Keratinocyte (primary cell): ENCODE measurements around the gene DPH2. TPM values are rescaled to one million over a fixed set of nuclear protein-coding genes. Genes with fewer than 3 reads are reported as not detected.

Experiments
- DNase-seq: peaks from one replicate; pipeline ENCODE4 v3.0.0-alpha.2; 2011; ENCODE audit warnings: low read depth, missing footprints, low spot score
- FAIRE-seq: peaks from 2 replicates; lab custom pipeline; 2011; peaks lifted over from hg19 to GRCh38; lab: Jason Lieb, UNC
- H2AFZ ChIP-seq: 2 replicates; pipeline ENCODE4 v1.6.0; 2012; ENCODE audit warnings: low read length, control low read depth, inconsistent platforms; ENCODE audit not compliant: control insufficient read depth
- H3K27ac ChIP-seq: 2 replicates; pipeline ENCODE4 v1.5.1; 2011; ENCODE audit warnings: low read length; ENCODE audit not compliant: control insufficient read depth, insufficient read depth
- H3K27me3 ChIP-seq: 3 replicates; pipeline ENCODE4 v1.6.0; 2011; ENCODE audit warnings: low read length; ENCODE audit not compliant: control insufficient read depth, insufficient read depth; ENCODE audit errors: extremely low read depth
- H3K36me3 ChIP-seq, 2 experiments: 2 replicates in 1 of 2; 3 replicates in 1 of 2; pipeline ENCODE4 v1.5.1; 2011; ENCODE audit warnings: low read length in 2 of 2, mild to moderate bottlenecking in 1 of 2; ENCODE audit not compliant: control insufficient read depth in 2 of 2, insufficient read depth in 2 of 2; ENCODE audit errors: extremely low read depth in 1 of 2
- H3K4me1 ChIP-seq: 3 replicates; pipeline ENCODE4 v1.5.1; 2011; ENCODE audit warnings: low read length; ENCODE audit not compliant: control insufficient read depth, insufficient read depth; ENCODE audit errors: extremely low read depth
- H3K4me2 ChIP-seq: 3 replicates; pipeline ENCODE4 v1.6.0; 2011; ENCODE audit warnings: low read depth, low read length; ENCODE audit not compliant: control insufficient read depth, insufficient read depth; ENCODE audit errors: extremely low read depth
- H3K4me3 ChIP-seq, 3 experiments: fragments of 200-600 bp in 1 of 3; sonication (generic) in 1 of 3; 2 replicates in 2 of 3; 3 replicates in 1 of 3; pipeline ENCODE4 v1.5.1; 2011 to 2016; ENCODE audit warnings: low read length in 3 of 3, mild to moderate bottlenecking in 3 of 3, control low read depth in 2 of 3, inconsistent platforms in 1 of 3, low read depth in 1 of 3, mixed read lengths in 1 of 3, mixed run types in 1 of 3, moderate library complexity in 1 of 3; ENCODE audit not compliant: control insufficient read depth in 2 of 3, insufficient read depth in 2 of 3; ENCODE audit errors: extremely low read depth in 1 of 3
- H3K79me2 ChIP-seq: 2 replicates; pipeline ENCODE4 v1.6.0; 2012; ENCODE audit warnings: low read length; ENCODE audit not compliant: control insufficient read depth, insufficient read depth
- H3K9ac ChIP-seq: 3 replicates; pipeline ENCODE4 v1.6.0; 2011; ENCODE audit warnings: low read length; ENCODE audit not compliant: control insufficient read depth, insufficient read depth; ENCODE audit errors: extremely low read depth
- H3K9me1 ChIP-seq: 3 replicates; pipeline ENCODE4 v1.6.0; 2011; ENCODE audit warnings: low read length; ENCODE audit not compliant: control insufficient read depth, insufficient read depth; ENCODE audit errors: extremely low read depth
- H3K9me3 ChIP-seq: 2 replicates; pipeline ENCODE4 v1.5.1; 2012; ENCODE audit warnings: low read depth, low read length; ENCODE audit not compliant: control insufficient read depth
- H4K20me1 ChIP-seq: 3 replicates; pipeline ENCODE4 v1.6.0; 2011; ENCODE audit warnings: low read length; ENCODE audit not compliant: control insufficient read depth, insufficient read depth; ENCODE audit errors: extremely low read depth
- CTCF ChIP-seq, 3 experiments: IDR thresholded peaks in 1 of 3; conservative IDR thresholded peaks in 1 of 3; optimal IDR thresholded peaks in 1 of 3; 2 replicates in 2 of 3; 3 replicates in 1 of 3; pipeline versions ENCODE3 to v1.5.1; 2011; ENCODE audit warnings: low read length in 3 of 3, mild to moderate bottlenecking in 3 of 3, moderate library complexity in 2 of 3, control low read depth in 1 of 3, inconsistent platforms in 1 of 3; ENCODE audit not compliant: insufficient read depth in 2 of 3; ENCODE audit errors: extremely low read depth in 1 of 3
- EZH2 ChIP-seq: IDR thresholded peaks from one replicate; pipeline ENCODE4 v1.6.1; 2012; ENCODE audit warnings: inconsistent platforms, mild to moderate bottlenecking, low read length, moderate library complexity
- dilution Hi-C: fragments of 300-500 bp; cut with MboI; formaldehyde crosslinking; loops from one replicate; pipeline ENCODE4 v1.7.0; 2020; ENCODE audit warnings: low sequenced_read_pairs; ENCODE audit not compliant: extremely low pct_ligation_motif_present
- polyA plus RNA-seq, 5 experiments: library from polyadenylated mRNA; depleted of rRNA in 3 of 5; stranded (reverse) in 3 of 5; stranded (forward) in 1 of 5; unstranded in 1 of 5; fragments of >200 nt; gene quantifications; 1 replicate in 1 of 5; 2 replicates in 3 of 5; 3 replicates in 1 of 5; pipeline versions ENCODE4 v1.2.1 to v1.2.3, GENCODE V29; 2011 to 2012; ENCODE audit warnings: missing spikeins in 2 of 5, low read depth in 1 of 5, low replicate concordance in 1 of 5

DPH2 gene
- polyA plus RNA-seq, 1 donor (not counting 4 experiments of a cell fraction or from before 2014, with no cell fraction given), result 30.3 TPM

- FAIRE-seq (no peak), DNase-seq (no peak)
- no peaks in the 10 kb centered on the region for H3K27me3 ChIP-seq
- H3K4me2 ChIP-seq, result peak overlapping the region; percentile 95
- H2AFZ ChIP-seq, result no peak overlapping the region
- H3K9ac ChIP-seq, result peak overlapping the region; percentile 87
- no peak for TF ChIP-seq EZH2
- TF ChIP-seq CTCF (optimal IDR thresholded peaks at IDR 0.05 in 1 of 3, IDR thresholded peaks at IDR 0.05 in 1 of 3, conservative IDR thresholded peaks at IDR 0.05 in 1 of 3; ENCODE audit: extremely low read depth in 1 of 3, insufficient read depth in 2 of 3, low read length in 3 of 3), result peak in 1 of 3 experiments; percentile 16
- dilution Hi-C loops, result no loop called here
- peaks cover under 1% of the 10 kb centered on the region for H3K9me1 ChIP-seq
- H3K4me1 ChIP-seq, result peaks cover 43% of the 10 kb centered on the region
- H3K4me3 ChIP-seq, result peak overlapping the region; percentile 90 to 99 (median 93)
- H3K79me2 ChIP-seq, result peaks cover 43% of the 10 kb centered on the region
- H3K27ac ChIP-seq, result no peak overlapping the region
- H3K36me3 ChIP-seq, result peaks cover 30% of the 10 kb centered on the region in 2 experiments
- H4K20me1 ChIP-seq, result no peaks in the 10 kb centered on the region
- no peaks in the 10 kb centered on the region for H3K9me3 ChIP-seq
Observed at GRCh38 chr1:43976045-43976444, 6.2 kb downstream of the DPH2 start.

- Histone ChIP-seq H3K4me3 (no peak overlapping the region), H3K27me3 (no peaks in the 10 kb centered on the region), H3K36me3 (peaks cover 26 to 29% of the 10 kb centered on the region in 2 experiments), H3K9me1 (no peaks in the 10 kb centered on the region), H3K4me2 (no peak overlapping the region), H3K4me1 (peaks cover 46% of the 10 kb centered on the region), H3K9me3 (no peaks in the 10 kb centered on the region), H3K79me2 (peaks cover 46% of the 10 kb centered on the region), H3K9ac (no peak overlapping the region), H3K27ac (no peak overlapping the region), H4K20me1 (no peaks in the 10 kb centered on the region), H2AFZ (no peak overlapping the region)
- dilution Hi-C loops, result no loop called here
- DNase-seq, result no peak
- FAIRE-seq, result no peak
- TF ChIP-seq CTCF (optimal IDR thresholded peaks at IDR 0.05 in 1 of 3, IDR thresholded peaks at IDR 0.05 in 1 of 3, conservative IDR thresholded peaks at IDR 0.05 in 1 of 3; ENCODE audit: extremely low read depth in 1 of 3, insufficient read depth in 2 of 3, low read length in 3 of 3) (no peak), EZH2 (no peak)
Observed at GRCh38 chr1:43976890-43977289, 7.1 kb downstream of the DPH2 start.
